ENCODE data around the gene LRP6.

DNA sequence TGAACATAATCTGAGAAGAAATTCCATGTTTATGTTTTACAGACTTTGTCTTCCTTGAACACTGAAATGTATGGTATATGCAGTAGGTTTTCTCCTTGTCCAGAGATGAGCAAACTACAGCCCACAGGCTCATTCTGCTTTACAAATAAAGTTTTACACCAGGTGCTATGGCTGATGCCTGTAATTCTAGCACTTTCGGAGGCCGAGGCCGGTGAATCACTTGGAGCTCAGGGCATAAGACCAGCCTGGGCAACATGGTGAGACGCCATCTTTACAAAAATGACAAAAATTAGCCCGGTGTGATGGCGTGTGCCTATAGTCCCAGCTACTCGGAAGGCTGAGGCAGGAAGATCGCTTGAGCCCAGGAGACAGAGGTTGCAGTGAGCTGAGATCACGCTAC, 64.7 kb downstream of the LRP6 start:
- TF ChIP-seq, protein P1, sequence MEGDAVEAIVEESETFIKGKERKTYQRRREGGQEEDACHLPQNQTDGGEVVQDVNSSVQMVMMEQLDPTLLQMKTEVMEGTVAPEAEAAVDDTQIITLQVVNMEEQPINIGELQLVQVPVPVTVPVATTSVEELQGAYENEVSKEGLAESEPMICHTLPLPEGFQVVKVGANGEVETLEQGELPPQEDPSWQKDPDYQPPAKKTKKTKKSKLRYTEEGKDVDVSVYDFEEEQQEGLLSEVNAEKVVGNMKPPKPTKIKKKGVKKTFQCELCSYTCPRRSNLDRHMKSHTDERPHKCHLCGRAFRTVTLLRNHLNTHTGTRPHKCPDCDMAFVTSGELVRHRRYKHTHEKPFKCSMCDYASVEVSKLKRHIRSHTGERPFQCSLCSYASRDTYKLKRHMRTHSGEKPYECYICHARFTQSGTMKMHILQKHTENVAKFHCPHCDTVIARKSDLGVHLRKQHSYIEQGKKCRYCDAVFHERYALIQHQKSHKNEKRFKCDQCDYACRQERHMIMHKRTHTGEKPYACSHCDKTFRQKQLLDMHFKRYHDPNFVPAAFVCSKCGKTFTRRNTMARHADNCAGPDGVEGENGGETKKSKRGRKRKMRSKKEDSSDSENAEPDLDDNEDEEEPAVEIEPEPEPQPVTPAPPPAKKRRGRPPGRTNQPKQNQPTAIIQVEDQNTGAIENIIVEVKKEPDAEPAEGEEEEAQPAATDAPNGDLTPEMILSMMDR (IDR thresholded peaks at IDR 0.05), result no peak
- TF ChIP-seq EP300 (IDR thresholded peaks at IDR 0.05), result no peak

Data from ovary (tissue), 3 donors.